ENCODE measurements around the gene MAP3K21.

Gene MAP3K21

GRCh38 chr1:233326811-233327650 lies 493 bp upstream of the MAP3K21 start:
- no peaks in the 10 kb centered on the region for H3K9me3 ChIP-seq (ENCODE audit: insufficient read depth, low read depth, low read length)
- 1% methylated on average over 45 of the region's 49 CpGs for WGBS
- peaks cover 46% of the 10 kb centered on the region for H3K27me3 ChIP-seq (ENCODE audit: insufficient read depth, low read length)
- no peak overlapping the region for H3K27ac ChIP-seq (ENCODE audit: low read depth, low read length)
- H3K36me3 ChIP-seq (ENCODE audit: insufficient read depth, low read length): no peaks in the 10 kb centered on the region
- peaks cover 15% of the 10 kb centered on the region for H3K4me1 ChIP-seq (ENCODE audit: insufficient read depth, low read length)
- H3K9ac ChIP-seq (ENCODE audit: low read depth, low read length): no peak overlapping the region
- H3K4me3 ChIP-seq (ENCODE audit: low read length): peak overlapping the region; percentile 60

GRCh38 chr1:233328142-233328921 lies 808 bp downstream of the MAP3K21 start:
- H3K4me1 ChIP-seq (ENCODE audit: insufficient read depth, low read length): peaks cover 15% of the 10 kb centered on the region

GRCh38 chr1:233331676-233332519 lies 4.4 kb downstream of the MAP3K21 start:
- no peak overlapping the region for H3K27ac ChIP-seq (ENCODE audit: low read depth, low read length)
- peaks cover 15% of the 10 kb centered on the region for H3K4me1 ChIP-seq (ENCODE audit: insufficient read depth, low read length)
- 91% methylated on average over 8 of the region's 8 CpGs for WGBS
- H3K36me3 ChIP-seq (ENCODE audit: insufficient read depth, low read length): no peaks in the 10 kb centered on the region
- H3K27me3 ChIP-seq (ENCODE audit: insufficient read depth, low read length): peaks cover 32% of the 10 kb centered on the region
- H3K4me3 ChIP-seq (ENCODE audit: low read length): no peak overlapping the region
- H3K9ac ChIP-seq (ENCODE audit: low read depth, low read length): no peak overlapping the region
- no peaks in the 10 kb centered on the region for H3K9me3 ChIP-seq (ENCODE audit: insufficient read depth, low read depth, low read length)

More at GRCh38 chr1:233328142-233328921, 808 bp downstream of the MAP3K21 start:
- Histone ChIP-seq H3K36me3 (ENCODE audit: insufficient read depth, low read length) (no peaks in the 10 kb centered on the region), H3K27me3 (ENCODE audit: insufficient read depth, low read length) (peaks cover 46% of the 10 kb centered on the region), H3K9ac (ENCODE audit: low read depth, low read length) (peak overlapping the region; percentile 83), H3K9me3 (ENCODE audit: insufficient read depth, low read depth, low read length) (no peaks in the 10 kb centered on the region), H3K27ac (ENCODE audit: low read depth, low read length) (no peak overlapping the region), H3K4me3 (ENCODE audit: low read length) (peak overlapping the region; percentile 76)
- under 1% methylated on average over 96 of the region's 96 CpGs for WGBS

- H3K36me3 ChIP-seq (ENCODE audit: insufficient read depth, low read length): no peaks in the 10 kb centered on the region
- no peak overlapping the region for H3K27ac ChIP-seq (ENCODE audit: low read depth, low read length)
- peaks cover 18% of the 10 kb centered on the region for H3K4me1 ChIP-seq (ENCODE audit: insufficient read depth, low read length)
- no peaks in the 10 kb centered on the region for H3K9me3 ChIP-seq (ENCODE audit: insufficient read depth, low read depth, low read length)
- H3K27me3 ChIP-seq (ENCODE audit: insufficient read depth, low read length): peaks cover 26% of the 10 kb centered on the region
- no peak overlapping the region for H3K4me3 ChIP-seq (ENCODE audit: low read length)
- 100% methylated on average over 1 of the region's 1 CpG for WGBS
- no peak overlapping the region for H3K9ac ChIP-seq (ENCODE audit: low read depth, low read length)
These were observed 5.6 kb downstream of the MAP3K21 start for GRCh38 chr1:233333086-233333485.

GRCh38 chr1:233334092-233334491 lies 6.6 kb downstream of the MAP3K21 start:
- Histone ChIP-seq H3K4me3 (ENCODE audit: low read length) (no peak overlapping the region), H3K9ac (ENCODE audit: low read depth, low read length) (no peak overlapping the region), H3K27ac (ENCODE audit: low read depth, low read length) (no peak overlapping the region), H3K9me3 (ENCODE audit: insufficient read depth, low read depth, low read length) (no peaks in the 10 kb centered on the region), H3K27me3 (ENCODE audit: insufficient read depth, low read length) (peaks cover 16% of the 10 kb centered on the region), H3K4me1 (ENCODE audit: insufficient read depth, low read length) (peaks cover 24% of the 10 kb centered on the region), H3K36me3 (ENCODE audit: insufficient read depth, low read length) (no peaks in the 10 kb centered on the region)
- WGBS: 95% methylated on average over 7 of the region's 7 CpGs

GRCh38 chr1:233336554-233337456 lies 9.3 kb downstream of the MAP3K21 start:
- H3K36me3 ChIP-seq (ENCODE audit: insufficient read depth, low read length): no peaks in the 10 kb centered on the region
- H3K27me3 ChIP-seq (ENCODE audit: insufficient read depth, low read length): no peaks in the 10 kb centered on the region
- H3K27ac ChIP-seq (ENCODE audit: low read depth, low read length): no peak overlapping the region
- WGBS: 89% methylated on average over 5 of the region's 5 CpGs
- H3K9me3 ChIP-seq (ENCODE audit: insufficient read depth, low read depth, low read length): no peaks in the 10 kb centered on the region
- no peak overlapping the region for H3K9ac ChIP-seq (ENCODE audit: low read depth, low read length)
- H3K4me1 ChIP-seq (ENCODE audit: insufficient read depth, low read length): peaks cover 21% of the 10 kb centered on the region
- H3K4me3 ChIP-seq (ENCODE audit: low read length): no peak overlapping the region

GRCh38 chr1:233337505-233337904 lies 10.0 kb downstream of the MAP3K21 start:
- Histone ChIP-seq H3K27me3 (ENCODE audit: insufficient read depth, low read length) (no peaks in the 10 kb centered on the region), H3K4me3 (ENCODE audit: low read length) (no peak overlapping the region), H3K9ac (ENCODE audit: low read depth, low read length) (no peak overlapping the region), H3K9me3 (ENCODE audit: insufficient read depth, low read depth, low read length) (no peaks in the 10 kb centered on the region), H3K4me1 (ENCODE audit: insufficient read depth, low read length) (peaks cover 20% of the 10 kb centered on the region), H3K27ac (ENCODE audit: low read depth, low read length) (no peak overlapping the region), H3K36me3 (ENCODE audit: insufficient read depth, low read length) (no peaks in the 10 kb centered on the region)
- 95% methylated on average over 2 of the region's 3 CpGs for WGBS

GRCh38 chr1:233338102-233338501 lies 10.6 kb downstream of the MAP3K21 start:
- Histone ChIP-seq H3K4me3 (ENCODE audit: low read length) (no peak overlapping the region), H3K36me3 (ENCODE audit: insufficient read depth, low read length) (no peaks in the 10 kb centered on the region), H3K27me3 (ENCODE audit: insufficient read depth, low read length) (no peaks in the 10 kb centered on the region), H3K9me3 (ENCODE audit: insufficient read depth, low read depth, low read length) (no peaks in the 10 kb centered on the region), H3K27ac (ENCODE audit: low read depth, low read length) (no peak overlapping the region), H3K4me1 (ENCODE audit: insufficient read depth, low read length) (peaks cover 20% of the 10 kb centered on the region), H3K9ac (ENCODE audit: low read depth, low read length) (no peak overlapping the region)
- WGBS: 100% methylated on average over 1 of the region's 2 CpGs

GRCh38 chr1:233340031-233340555 lies 12.6 kb downstream of the MAP3K21 start:
- Histone ChIP-seq H3K4me1 (ENCODE audit: insufficient read depth, low read length) (peaks cover 20% of the 10 kb centered on the region), H3K9me3 (ENCODE audit: insufficient read depth, low read depth, low read length) (no peaks in the 10 kb centered on the region), H3K4me3 (ENCODE audit: low read length) (no peak overlapping the region), H3K9ac (ENCODE audit: low read depth, low read length) (no peak overlapping the region), H3K27me3 (ENCODE audit: insufficient read depth, low read length) (no peaks in the 10 kb centered on the region), H3K36me3 (ENCODE audit: insufficient read depth, low read length) (no peaks in the 10 kb centered on the region), H3K27ac (ENCODE audit: low read depth, low read length) (no peak overlapping the region)
- WGBS: 90% methylated on average over 3 of the region's 3 CpGs

- no peaks in the 10 kb centered on the region for H3K27me3 ChIP-seq (ENCODE audit: insufficient read depth, low read length)
- 89% methylated on average over 4 of the region's 4 CpGs for WGBS
These were observed 13.5 kb downstream of the MAP3K21 start for GRCh38 chr1:233340966-233341516.

More at GRCh38 chr1:233340966-233341516, 13.5 kb downstream of the MAP3K21 start:
- Histone ChIP-seq H3K4me1 (ENCODE audit: insufficient read depth, low read length) (peaks cover 20% of the 10 kb centered on the region), H3K9me3 (ENCODE audit: insufficient read depth, low read depth, low read length) (no peaks in the 10 kb centered on the region), H3K4me3 (ENCODE audit: low read length) (no peak overlapping the region), H3K9ac (ENCODE audit: low read depth, low read length) (no peak overlapping the region), H3K27ac (ENCODE audit: low read depth, low read length) (no peak overlapping the region), H3K36me3 (ENCODE audit: insufficient read depth, low read length) (no peaks in the 10 kb centered on the region)

Measured in HUES64 (cell line).